Gastrocnemius medialis (tissue), 4 donors: ENCODE measurements around the gene NCCRP1. TPM values are rescaled to one million over a fixed set of nuclear protein-coding genes. Genes with fewer than 3 reads are reported as not detected.
"Not testable (repeated sequence)": the region's sequence is repeated elsewhere in the genome, so short reads cannot be mapped to it uniquely, and the experiment has no call there.

Source experiments
- ATAC-seq, 2 donors: fragments of 150-250 bp; one replicate each; pipeline ENCODE4 v1.9.1; 2016
- DNase-seq, 2 donors: peaks; one replicate each; pipeline ENCODE4 v3.0.0-alpha.2; 2019
- H3K27ac ChIP-seq, 4 donors: fragments of 200-600 bp; sonication (generic); 1 replicate in 1 of 4; 2 replicates in 3 of 4; pipeline ENCODE4 v1.5.1; 2016 to 2018; ENCODE audit warnings: mild to moderate bottlenecking in 2 of 4, moderate library complexity in 1 of 4
- H3K27me3 ChIP-seq, 3 donors: fragments of 200-600 bp; sonication (generic) in 2 of 3; 1 replicate in 1 of 3; 2 replicates in 2 of 3; pipeline versions ENCODE4 v1.5.1 to v1.6.0; 2016 to 2019; ENCODE audit warnings: mild to moderate bottlenecking in 1 of 3, moderate library complexity in 1 of 3
- H3K36me3 ChIP-seq, 2 donors: fragments of 200-600 bp; sonication (generic) in 1 of 2; one replicate each; pipeline ENCODE4 v1.5.1; 2017 to 2018
- H3K4me1 ChIP-seq, 2 donors: fragments of 200-600 bp; sonication (generic) in 1 of 2; one replicate each; pipeline ENCODE4 v1.5.1; 2016 to 2017; ENCODE audit warnings: mild to moderate bottlenecking in 2 of 2
- H3K4me3 ChIP-seq, 4 donors: fragments of 200-600 bp; sonication (generic) in 3 of 4; 1 replicate in 1 of 4; 2 replicates in 3 of 4; pipeline ENCODE4 v1.5.1; 2016 to 2019; ENCODE audit warnings: mild to moderate bottlenecking in 2 of 4
- H3K9me3 ChIP-seq, 3 donors: fragments of 200-600 bp; sonication (generic) in 2 of 3; 1 replicate in 1 of 3; 2 replicates in 2 of 3; pipeline ENCODE4 v1.5.1; 2016 to 2019
- POLR2A ChIP-seq, 2 donors: fragments of 450-650 bp; IDR thresholded peaks; one replicate each; pipeline ENCODE4 v1.6.1; 2017; ENCODE audit warnings: antibody characterized with exemption in 2 of 2, mild to moderate bottlenecking in 2 of 2, moderate library complexity in 2 of 2
- in situ Hi-C, 4 donors: fragments of 200-750 bp; cut with MboI; loops; one replicate each; pipeline versions ENCODE4 v1.15.0 to v1.8.0; 2017; ENCODE audit warnings: low sequenced_read_pairs in 4 of 4
- intact Hi-C: fragments of 100-400 bp; cut with DNase I; formaldehyde crosslinking; loops from one replicate; pipeline ENCODE4 v1.15.1; 2023; ENCODE audit warnings: low total_unique reads
- total RNA-seq, 4 donors: library from RNA; depleted of rRNA; stranded (reverse); fragments of >200 nt; gene quantifications; one replicate each; pipeline versions ENCODE4 v1.1.0 to v1.2.3, GENCODE V29; 2016
- TF ChIP-seq, protein P1 (sequence below), 5 experiments: fragments of 450-650 bp in 3 of 5; fragments of 200-600 bp in 2 of 5; sonication (generic) in 2 of 5; IDR thresholded peaks in 4 of 5; conservative IDR thresholded peaks in 1 of 5; 1 replicate in 4 of 5; 2 replicates in 1 of 5; pipeline ENCODE4 v1.5.1; 2016 to 2019; ENCODE audit warnings: antibody characterized with exemption in 5 of 5, mild to moderate bottlenecking in 3 of 5, moderate library complexity in 3 of 5

NCCRP1 gene
- total RNA-seq, 4 donors from 2014 or later: not detected

DNA sequence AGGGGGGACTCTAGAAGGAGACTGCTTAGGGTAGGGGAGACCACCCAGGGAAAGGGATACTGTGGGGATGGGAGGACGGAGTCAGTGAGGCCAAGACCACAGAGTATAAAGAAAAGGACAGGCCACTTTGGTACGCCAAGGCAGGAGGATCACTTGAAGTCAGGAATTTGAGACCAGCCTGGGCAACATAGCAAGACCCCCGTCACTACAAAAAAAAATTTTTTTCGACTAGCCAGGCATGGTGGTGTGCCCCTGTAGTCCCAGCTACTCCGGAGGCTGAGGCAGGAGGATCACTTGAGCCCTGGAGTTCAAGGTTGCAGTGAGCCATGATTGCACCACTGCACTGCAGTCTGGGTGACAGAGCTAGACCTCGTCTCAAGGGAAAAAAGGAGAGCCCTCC, 41.4 kb downstream of the NCCRP1 start:
- H3K9me3 ChIP-seq: no peaks in the 10 kb centered on the region
- intact Hi-C loops: no loop called here
- TF ChIP-seq, protein P1, sequence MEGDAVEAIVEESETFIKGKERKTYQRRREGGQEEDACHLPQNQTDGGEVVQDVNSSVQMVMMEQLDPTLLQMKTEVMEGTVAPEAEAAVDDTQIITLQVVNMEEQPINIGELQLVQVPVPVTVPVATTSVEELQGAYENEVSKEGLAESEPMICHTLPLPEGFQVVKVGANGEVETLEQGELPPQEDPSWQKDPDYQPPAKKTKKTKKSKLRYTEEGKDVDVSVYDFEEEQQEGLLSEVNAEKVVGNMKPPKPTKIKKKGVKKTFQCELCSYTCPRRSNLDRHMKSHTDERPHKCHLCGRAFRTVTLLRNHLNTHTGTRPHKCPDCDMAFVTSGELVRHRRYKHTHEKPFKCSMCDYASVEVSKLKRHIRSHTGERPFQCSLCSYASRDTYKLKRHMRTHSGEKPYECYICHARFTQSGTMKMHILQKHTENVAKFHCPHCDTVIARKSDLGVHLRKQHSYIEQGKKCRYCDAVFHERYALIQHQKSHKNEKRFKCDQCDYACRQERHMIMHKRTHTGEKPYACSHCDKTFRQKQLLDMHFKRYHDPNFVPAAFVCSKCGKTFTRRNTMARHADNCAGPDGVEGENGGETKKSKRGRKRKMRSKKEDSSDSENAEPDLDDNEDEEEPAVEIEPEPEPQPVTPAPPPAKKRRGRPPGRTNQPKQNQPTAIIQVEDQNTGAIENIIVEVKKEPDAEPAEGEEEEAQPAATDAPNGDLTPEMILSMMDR (IDR thresholded peaks at IDR 0.05 in 4 of 5, conservative IDR thresholded peaks at IDR 0.05 in 1 of 5): no peak
- no peak for TF ChIP-seq POLR2A (IDR thresholded peaks at IDR 0.05)
- no peak for DNase-seq
- peaks cover 5 to 13% (median 7%) of the 10 kb centered on the region in 3 donors for H3K27me3 ChIP-seq
- H3K4me3 ChIP-seq: no peak overlapping the region
- ATAC-seq: no peak
- no peaks in the 10 kb centered on the region for H3K36me3 ChIP-seq
- in situ Hi-C loops: no loop called here
- no peak overlapping the region for H3K27ac ChIP-seq
- H3K4me1 ChIP-seq: no peaks in the 10 kb centered on the region

DNA sequence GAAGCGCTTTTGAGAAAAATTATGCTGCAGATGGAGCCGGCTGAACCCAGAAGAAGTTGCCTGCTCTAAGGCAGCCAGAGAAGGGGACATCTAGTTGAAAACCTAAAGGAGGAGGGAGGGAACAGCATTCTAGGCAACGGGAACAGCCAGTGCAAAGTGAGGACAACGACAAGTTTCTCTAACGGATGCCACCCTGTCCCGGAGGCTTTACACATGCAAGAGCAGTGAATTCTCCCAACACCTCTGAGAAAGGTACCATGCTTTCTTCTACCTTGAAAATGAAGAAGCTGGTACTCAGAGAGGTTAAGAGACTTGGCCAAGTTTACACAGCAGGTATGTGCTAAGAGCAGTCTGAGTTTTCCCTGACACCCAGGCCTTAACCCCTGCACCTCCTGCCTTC, 42.2 kb downstream of the NCCRP1 start:
- Histone ChIP-seq H3K36me3 (no peaks in the 10 kb centered on the region), H3K4me1 (no peaks in the 10 kb centered on the region), H3K9me3 (no peaks in the 10 kb centered on the region), H3K4me3 (no peak overlapping the region), H3K27me3 (peaks cover 5 to 7% (median 7%) of the 10 kb centered on the region in 3 donors), H3K27ac (no peak overlapping the region)
- DNase-seq (no peak), ATAC-seq (no peak)
- intact Hi-C loops (no loop called here), in situ Hi-C loops (no loop called here)
- TF ChIP-seq POLR2A (IDR thresholded peaks at IDR 0.05): no peak
- TF ChIP-seq, protein P1 (IDR thresholded peaks at IDR 0.05 in 4 of 5, conservative IDR thresholded peaks at IDR 0.05 in 1 of 5): no peak

DNA sequence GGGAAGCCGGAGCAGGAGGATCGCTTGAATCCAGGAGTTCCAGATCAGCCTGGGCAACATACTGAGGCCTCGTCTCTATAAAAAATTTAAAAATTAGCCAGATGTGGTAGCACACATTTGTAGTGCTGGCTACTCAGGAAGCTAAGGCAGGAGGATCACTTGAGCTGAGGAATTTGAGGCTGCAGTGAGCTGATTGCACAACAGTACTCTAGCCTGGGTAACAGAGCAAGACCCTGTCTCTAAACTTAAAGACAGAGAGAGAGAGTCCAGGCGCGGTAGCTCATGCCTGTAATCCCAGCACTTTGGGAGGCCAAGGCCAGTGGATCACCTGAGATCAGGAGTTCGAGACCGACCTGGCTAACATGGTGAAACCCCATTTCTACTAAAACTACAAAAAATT, 43.7 kb downstream of the NCCRP1 start:
- intact Hi-C loops (no loop called here), in situ Hi-C loops (no loop called here)
- peaks cover 5 to 8% (median 7%) of the 10 kb centered on the region in 3 donors for H3K27me3 ChIP-seq
- no peaks in the 10 kb centered on the region for H3K36me3 ChIP-seq
- ATAC-seq (no peak), DNase-seq (no peak)
- TF ChIP-seq, protein P1 (IDR thresholded peaks at IDR 0.05 in 4 of 5, conservative IDR thresholded peaks at IDR 0.05 in 1 of 5): no peak
- no peak overlapping the region for H3K4me3 ChIP-seq
- no peak overlapping the region for H3K27ac ChIP-seq
- no peaks in the 10 kb centered on the region for H3K4me1 ChIP-seq
- no peaks in the 10 kb centered on the region for H3K9me3 ChIP-seq

DNA sequence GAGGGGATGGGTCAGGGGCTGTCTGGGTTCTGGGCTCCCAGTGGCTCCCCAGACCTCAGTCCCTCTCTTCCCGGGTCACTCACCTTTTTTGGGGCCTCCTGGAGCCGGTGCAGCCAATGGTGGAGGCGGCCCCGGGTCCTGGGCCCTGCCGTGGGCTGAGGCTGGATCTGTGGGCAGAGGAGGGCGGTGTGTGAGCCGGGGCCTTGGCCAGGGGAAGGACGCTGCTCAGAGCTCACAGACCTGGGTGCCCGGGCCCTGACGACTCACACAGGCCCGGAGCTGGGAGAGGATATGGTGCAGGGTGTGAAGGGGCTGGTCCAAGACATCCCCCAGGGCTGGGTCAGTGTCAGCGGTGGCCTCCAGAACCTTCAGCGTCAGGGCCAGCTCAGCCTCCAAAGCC, 47.0 kb downstream of the NCCRP1 start:
- H3K27ac ChIP-seq, H3K36me3 ChIP-seq, ATAC-seq, DNase-seq, in situ Hi-C loops, H3K4me1 ChIP-seq, intact Hi-C loops, H3K4me3 ChIP-seq, H3K9me3 ChIP-seq: not testable (repeated sequence)
- H3K27me3 ChIP-seq: peaks cover 19 to 22% (median 19%) of the 10 kb centered on the region in 3 donors

DNA sequence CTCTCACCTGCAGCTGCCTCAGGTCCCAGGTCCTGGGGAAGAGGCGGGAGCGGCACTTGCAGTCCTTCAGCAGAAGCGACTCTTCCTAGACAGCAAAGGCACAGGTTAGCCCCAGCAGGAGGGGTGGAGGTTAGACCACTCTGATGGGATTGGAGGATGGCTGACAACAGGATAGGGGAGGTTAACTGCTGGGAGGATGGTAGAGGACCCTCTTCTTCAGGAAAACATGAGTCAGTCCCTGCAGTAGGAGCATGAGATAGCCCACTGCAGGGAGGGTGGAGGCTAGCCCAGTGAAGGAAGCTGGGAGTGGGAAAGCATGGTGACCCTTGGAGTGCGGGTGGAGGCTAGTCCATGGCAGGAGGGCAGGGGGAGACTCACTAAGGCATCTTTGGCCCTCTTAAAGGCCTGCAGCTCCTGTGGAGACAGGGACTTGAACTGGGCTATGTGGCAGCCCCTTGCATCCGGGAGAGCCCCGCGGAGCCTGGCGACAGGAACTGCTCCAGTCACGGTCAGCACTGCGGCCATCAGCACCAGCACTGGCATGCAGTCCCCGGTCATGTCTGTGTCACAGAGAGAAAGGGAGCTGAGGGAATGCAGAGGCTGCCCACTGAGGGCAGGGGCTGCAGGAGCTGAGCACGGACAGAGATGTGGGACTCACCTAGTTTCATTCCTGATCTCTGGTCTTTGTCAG, 47.8 kb downstream of the NCCRP1 start, which contains the start of gene IFNL3:
IFNL3 (minus strand) TSS at position 597 of the 691 bp plus-strand sequence; CDS start at position 558, 39 bp downstream.
- in situ Hi-C loops, H3K36me3 ChIP-seq, ATAC-seq, H3K9me3 ChIP-seq, intact Hi-C loops, DNase-seq, H3K4me1 ChIP-seq, H3K4me3 ChIP-seq, H3K27ac ChIP-seq: not testable (repeated sequence)
- peaks cover 26 to 28% (median 28%) of the 10 kb centered on the region in 3 donors for H3K27me3 ChIP-seq

DNA sequence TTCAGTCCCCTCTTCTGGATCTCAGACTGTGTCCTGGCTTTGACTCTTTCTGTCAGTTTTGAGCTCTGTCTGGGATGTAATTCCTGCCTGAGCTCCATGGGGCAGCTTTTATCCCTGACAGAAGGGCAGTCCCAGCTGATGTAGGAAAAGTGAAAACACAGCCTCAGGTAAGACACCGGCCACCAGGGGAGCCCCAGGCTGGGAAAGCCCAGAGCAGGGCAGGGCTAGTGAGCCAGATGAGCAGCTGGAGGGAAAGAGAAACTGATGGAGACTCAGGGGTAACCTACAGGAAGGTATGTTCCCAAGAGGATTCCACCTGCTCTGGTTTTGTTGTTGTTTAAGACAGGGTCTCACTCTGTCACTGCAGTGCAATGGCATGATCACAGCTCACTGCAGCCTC, 48.4 kb downstream of the NCCRP1 start:
- H3K27ac ChIP-seq, H3K36me3 ChIP-seq, H3K4me1 ChIP-seq, ATAC-seq, DNase-seq, intact Hi-C loops, in situ Hi-C loops, H3K4me3 ChIP-seq, H3K9me3 ChIP-seq: not testable (repeated sequence)
- peaks cover 28 to 33% (median 30%) of the 10 kb centered on the region in 3 donors for H3K27me3 ChIP-seq
